ENCODE measurements around the gene PLA2G4A. TPM values are rescaled to one million over a fixed set of nuclear protein-coding genes. Genes with fewer than 3 reads are reported as not detected.

Gene PLA2G4A
- total RNA-seq, 2 donors from 2014 or later: 5.8 to 8.2 TPM

DNA sequence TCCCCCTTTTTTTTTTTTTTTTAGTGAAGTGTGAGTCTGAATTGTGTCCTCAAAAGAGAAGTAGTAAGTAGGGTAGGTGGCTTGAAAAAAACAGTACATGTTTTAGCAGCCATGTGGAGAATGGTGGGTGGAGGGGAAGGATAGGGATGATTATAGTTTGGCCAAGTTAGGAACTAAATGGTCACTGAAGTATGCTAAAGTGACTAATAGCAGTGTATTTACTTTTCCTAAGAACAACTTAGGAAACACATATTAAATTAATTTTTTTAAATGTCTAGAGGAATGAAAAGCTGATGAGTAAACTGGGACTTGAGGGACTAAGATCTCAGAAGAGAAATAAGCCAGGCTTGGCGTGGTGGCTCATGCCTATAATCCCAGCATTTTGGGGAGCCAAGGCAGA lies 55.5 kb downstream of the PLA2G4A start:
- Histone ChIP-seq H3K4me3 (no peak overlapping the region), H3K9me3 (peaks cover 0 to 8% of the 10 kb centered on the region in 2 donors), H3K4me1 (no peaks in the 10 kb centered on the region), H3K36me3 (no peaks in the 10 kb centered on the region), H3K27ac (no peak overlapping the region), H3K27me3 (no peaks in the 10 kb centered on the region)
- TF ChIP-seq, protein P1, sequence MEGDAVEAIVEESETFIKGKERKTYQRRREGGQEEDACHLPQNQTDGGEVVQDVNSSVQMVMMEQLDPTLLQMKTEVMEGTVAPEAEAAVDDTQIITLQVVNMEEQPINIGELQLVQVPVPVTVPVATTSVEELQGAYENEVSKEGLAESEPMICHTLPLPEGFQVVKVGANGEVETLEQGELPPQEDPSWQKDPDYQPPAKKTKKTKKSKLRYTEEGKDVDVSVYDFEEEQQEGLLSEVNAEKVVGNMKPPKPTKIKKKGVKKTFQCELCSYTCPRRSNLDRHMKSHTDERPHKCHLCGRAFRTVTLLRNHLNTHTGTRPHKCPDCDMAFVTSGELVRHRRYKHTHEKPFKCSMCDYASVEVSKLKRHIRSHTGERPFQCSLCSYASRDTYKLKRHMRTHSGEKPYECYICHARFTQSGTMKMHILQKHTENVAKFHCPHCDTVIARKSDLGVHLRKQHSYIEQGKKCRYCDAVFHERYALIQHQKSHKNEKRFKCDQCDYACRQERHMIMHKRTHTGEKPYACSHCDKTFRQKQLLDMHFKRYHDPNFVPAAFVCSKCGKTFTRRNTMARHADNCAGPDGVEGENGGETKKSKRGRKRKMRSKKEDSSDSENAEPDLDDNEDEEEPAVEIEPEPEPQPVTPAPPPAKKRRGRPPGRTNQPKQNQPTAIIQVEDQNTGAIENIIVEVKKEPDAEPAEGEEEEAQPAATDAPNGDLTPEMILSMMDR (IDR thresholded peaks at IDR 0.05): no peak
- no peak for DNase-seq (ENCODE audit: low spot score)

DNA sequence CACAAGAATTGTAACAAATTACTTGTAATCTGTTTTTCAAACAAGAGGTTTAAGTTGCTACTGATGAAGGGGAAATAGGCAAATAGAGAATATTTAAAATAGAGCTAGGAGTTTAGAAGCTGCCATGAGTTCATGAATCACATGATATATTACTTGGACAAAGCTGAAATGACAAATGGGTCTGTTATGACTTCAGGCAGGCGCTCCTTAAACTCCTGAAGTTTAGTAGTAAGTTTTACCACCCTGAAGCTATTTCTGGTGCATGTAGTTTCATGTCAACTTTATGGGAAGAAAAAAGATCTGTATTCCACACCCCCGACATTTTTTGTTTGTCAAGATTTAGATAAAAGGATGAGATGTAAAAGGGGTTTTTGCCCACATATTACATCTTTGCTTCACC lies 58.5 kb downstream of the PLA2G4A start:
- no peaks in the 10 kb centered on the region for H3K4me1 ChIP-seq
- TF ChIP-seq, protein P1 (IDR thresholded peaks at IDR 0.05): no peak
- H3K27me3 ChIP-seq: no peaks in the 10 kb centered on the region
- H3K9me3 ChIP-seq: peaks cover 0 to 8% of the 10 kb centered on the region in 2 donors
- H3K4me3 ChIP-seq: no peak overlapping the region
- H3K36me3 ChIP-seq: no peaks in the 10 kb centered on the region
- no peak for DNase-seq (ENCODE audit: low spot score)
- H3K27ac ChIP-seq: no peak overlapping the region

DNA sequence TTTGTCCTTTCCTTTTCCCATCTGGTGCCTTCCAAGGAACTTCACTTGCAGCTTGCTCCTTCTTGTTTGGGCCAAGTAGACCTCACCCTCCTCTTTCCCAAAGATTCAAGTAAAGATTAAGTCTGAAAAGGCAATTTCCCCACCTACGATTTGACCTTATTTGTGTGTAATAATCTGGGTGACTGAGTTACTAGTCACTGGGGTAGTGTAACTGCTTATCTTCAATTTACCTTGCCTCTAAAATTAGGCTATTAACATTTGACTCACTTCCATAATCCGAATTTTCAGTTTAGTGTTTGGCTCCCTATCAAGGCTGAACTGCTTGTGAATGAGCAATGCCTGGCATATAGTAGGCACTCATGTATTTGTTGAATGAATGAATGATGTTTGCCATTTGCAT lies 59.6 kb downstream of the PLA2G4A start:
- Histone ChIP-seq H3K4me1 (no peaks in the 10 kb centered on the region), H3K27me3 (no peaks in the 10 kb centered on the region), H3K27ac (no peak overlapping the region), H3K9me3 (peaks cover 0 to 8% of the 10 kb centered on the region in 2 donors), H3K36me3 (no peaks in the 10 kb centered on the region), H3K4me3 (no peak overlapping the region)
- TF ChIP-seq, protein P1 (IDR thresholded peaks at IDR 0.05): no peak
- DNase-seq (ENCODE audit: low spot score): no peak

DNA sequence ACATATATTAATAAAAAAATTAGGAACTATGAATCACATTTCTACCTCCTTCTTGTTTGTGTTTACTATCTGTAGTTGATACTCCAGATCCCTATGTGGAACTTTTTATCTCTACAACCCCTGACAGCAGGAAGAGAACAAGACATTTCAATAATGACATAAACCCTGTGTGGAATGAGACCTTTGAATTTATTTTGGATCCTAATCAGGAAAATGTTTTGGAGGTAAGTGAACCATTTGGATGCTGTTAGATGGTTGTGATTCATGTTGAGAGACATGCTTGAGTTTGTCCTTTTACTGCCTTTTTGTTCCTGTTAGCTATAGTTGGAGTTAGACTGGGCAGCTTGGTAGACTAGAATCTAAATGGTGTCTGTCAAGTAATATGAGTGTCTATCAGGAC lies 64.2 kb downstream of the PLA2G4A start:
- no peaks in the 10 kb centered on the region for H3K9me3 ChIP-seq
- H3K4me3 ChIP-seq: no peak overlapping the region
- peaks cover 0 to 14% of the 10 kb centered on the region in 2 donors for H3K4me1 ChIP-seq
- H3K36me3 ChIP-seq: no peaks in the 10 kb centered on the region
- TF ChIP-seq, protein P1 (IDR thresholded peaks at IDR 0.05): no peak
- H3K27me3 ChIP-seq: no peaks in the 10 kb centered on the region
- H3K27ac ChIP-seq: peak overlapping the region in 1 of 2 donors; percentile 18
- no peak for DNase-seq (ENCODE audit: low spot score)

DNA sequence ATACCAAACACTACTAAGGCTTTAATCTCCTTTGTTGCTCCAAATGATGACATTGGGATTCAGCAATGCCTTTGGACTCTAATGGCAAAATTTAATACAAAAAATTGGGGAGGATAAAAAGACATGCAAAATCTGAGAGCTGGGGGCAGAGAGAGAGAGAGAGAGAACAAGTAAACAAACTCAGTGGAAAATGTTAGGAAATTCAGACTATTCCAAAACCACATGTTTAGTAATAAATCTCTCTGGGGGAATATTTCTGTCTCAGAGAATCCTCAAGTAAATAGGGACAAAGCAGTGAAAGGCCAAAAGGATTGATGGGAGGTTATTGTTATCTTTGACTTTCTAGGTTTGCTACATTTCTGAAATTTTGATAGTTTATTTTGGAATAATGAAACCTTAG lies 65.7 kb downstream of the PLA2G4A start:
- peaks cover 0 to 14% of the 10 kb centered on the region in 2 donors for H3K4me1 ChIP-seq
- H3K9me3 ChIP-seq: no peaks in the 10 kb centered on the region
- no peaks in the 10 kb centered on the region for H3K27me3 ChIP-seq
- TF ChIP-seq, protein P1 (IDR thresholded peaks at IDR 0.05): no peak
- no peak overlapping the region for H3K4me3 ChIP-seq
- no peaks in the 10 kb centered on the region for H3K36me3 ChIP-seq
- H3K27ac ChIP-seq: peak overlapping the region in 1 of 2 donors; percentile 70
- no peak for DNase-seq (ENCODE audit: low spot score)

DNA sequence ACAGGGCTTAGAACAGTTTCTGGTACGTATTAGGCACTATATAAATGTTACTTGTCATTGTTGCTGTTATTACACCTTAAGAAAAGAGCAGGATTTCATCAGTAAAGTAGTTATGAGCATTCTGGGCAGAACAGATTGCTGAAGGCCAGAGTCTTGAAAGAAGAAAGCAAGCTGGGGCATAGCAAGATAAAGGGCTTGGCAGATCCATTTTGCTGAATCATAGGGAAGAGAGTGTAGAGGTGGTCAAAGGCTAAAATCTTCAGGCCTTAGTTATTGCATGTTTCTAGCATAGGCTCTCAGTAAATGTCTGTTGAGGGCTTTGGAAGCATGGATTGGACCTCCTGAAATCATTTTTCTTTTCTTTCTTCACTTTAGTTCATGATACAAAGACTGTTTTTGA lies 67.5 kb downstream of the PLA2G4A start:
- no peaks in the 10 kb centered on the region for H3K9me3 ChIP-seq
- no peaks in the 10 kb centered on the region for H3K36me3 ChIP-seq
- TF ChIP-seq, protein P1 (IDR thresholded peaks at IDR 0.05): no peak
- peak overlapping the region; percentile 58 to 70 for H3K27ac ChIP-seq
- no peaks in the 10 kb centered on the region for H3K27me3 ChIP-seq
- H3K4me1 ChIP-seq: peaks cover 0 to 14% of the 10 kb centered on the region in 2 donors
- DNase-seq (ENCODE audit: low spot score): no peak
- no peak overlapping the region for H3K4me3 ChIP-seq
